Endometrial microvascular endothelial cells (primary cell): ENCODE data around the gene PRIM2. TPM values are rescaled to one million over a fixed set of nuclear protein-coding genes. Genes with fewer than 3 reads are reported as not detected.
"Not testable (repeated sequence)": the region's sequence is repeated elsewhere in the genome, so short reads cannot be mapped to it uniquely, and the experiment has no call there.

ENCODE experiments used
- in situ Hi-C: cut with HindIII; loops from 2 replicates; pipeline ENCODE4 v1.10.0; 2017; ENCODE audit warnings: low sequenced_read_pairs, low pct_unique_long_range_greater_than_20kb; ENCODE audit errors: inconsistent ontology term
- total RNA-seq: library from RNA; depleted of rRNA; stranded (reverse); fragments of >200 nt; gene quantifications from one replicate; pipeline ENCODE4 v1.2.3, GENCODE V29; 2015; ENCODE audit errors: inconsistent ontology term

PRIM2 gene
- total RNA-seq, 1 donor from 2014 or later, result 25.2 TPM

GRCh38 chr6:57432919-57433684, 115.7 kb downstream of the PRIM2 start:
- in situ Hi-C loops, result no loop called here

DNA sequence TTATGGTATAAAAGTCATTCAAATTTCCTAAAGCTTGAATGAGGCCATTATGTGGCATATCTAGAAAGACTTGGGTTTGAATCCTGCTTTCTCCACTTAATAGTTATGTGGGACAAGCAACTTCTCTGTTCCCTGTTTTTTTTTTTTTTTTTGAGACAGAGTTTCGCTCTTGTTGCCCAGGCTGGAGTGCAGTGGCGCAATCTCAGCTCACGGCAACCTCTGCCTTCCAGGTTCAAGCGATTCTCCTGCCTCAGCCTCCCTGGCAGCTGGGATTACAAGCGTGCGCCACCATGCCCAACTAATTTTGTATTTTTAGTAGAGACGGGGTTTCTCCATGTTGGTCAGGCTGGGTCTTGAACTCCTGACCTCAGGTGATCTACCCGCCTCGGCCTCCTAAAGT, 116.4 kb downstream of the PRIM2 start:
- in situ Hi-C loops, result not testable (repeated sequence)

DNA sequence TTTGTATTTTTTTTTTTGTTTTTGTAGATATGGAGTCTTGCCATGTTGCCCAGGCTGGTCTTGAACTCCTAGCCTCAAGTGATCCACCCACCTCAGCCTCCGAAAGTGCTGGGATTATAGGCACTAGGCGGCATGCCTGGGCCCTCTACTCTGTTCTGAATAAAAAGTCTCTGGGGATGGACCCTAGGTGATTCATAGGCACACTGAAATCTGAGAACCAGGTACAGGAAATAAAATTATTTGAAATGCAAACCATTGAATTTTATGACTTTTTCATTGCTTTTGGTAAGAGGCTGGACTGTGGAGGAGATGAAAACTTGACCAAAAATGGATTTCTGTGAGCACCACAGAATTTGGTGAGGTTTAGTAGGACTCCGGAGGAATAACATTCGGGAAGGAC, 117.5 kb downstream of the PRIM2 start:
- in situ Hi-C loops, result no loop called here

DNA sequence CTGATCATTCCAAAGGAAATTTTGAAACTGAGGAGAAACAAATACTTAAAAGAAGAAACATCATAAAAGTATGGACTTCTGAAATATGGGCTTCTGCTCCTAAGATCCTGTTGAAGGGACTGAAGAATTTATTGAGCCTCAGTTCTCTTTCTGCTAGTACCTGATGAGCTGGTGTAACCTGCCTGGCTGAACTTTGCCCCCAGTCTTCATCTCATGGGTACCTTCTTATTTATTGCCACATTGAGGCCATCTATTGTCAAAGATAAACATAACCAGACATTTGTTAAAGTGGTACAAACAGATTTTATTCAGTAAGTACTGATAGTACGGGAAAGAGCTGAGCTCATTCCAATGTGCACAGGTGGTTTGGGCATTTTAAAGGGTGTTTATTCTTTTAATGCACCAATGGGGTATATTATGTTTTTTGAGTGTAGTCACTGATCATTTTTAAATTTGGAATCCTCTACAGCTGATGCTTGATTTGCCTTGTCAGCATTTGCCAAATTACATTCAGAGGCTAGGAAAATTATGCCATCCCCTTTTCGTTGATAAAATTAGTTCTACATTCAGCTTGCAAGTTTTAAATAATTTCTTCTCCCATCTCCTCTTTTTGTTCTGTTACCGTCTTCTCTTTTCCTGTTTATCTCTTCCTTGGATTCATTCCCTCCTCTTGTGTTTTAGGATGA, 118.2 kb downstream of the PRIM2 start:
- in situ Hi-C loops, result no loop called here

- in situ Hi-C loops, result not testable (repeated sequence)
Measured at GRCh38 chr6:57440735-57441134, 123.3 kb downstream of the PRIM2 start.

GRCh38 chr6:57442133-57442532, 124.7 kb downstream of the PRIM2 start:
- in situ Hi-C loops, result not testable (repeated sequence)

GRCh38 chr6:57443181-57443580, 125.8 kb downstream of the PRIM2 start:
- in situ Hi-C loops, result not testable (repeated sequence)

DNA sequence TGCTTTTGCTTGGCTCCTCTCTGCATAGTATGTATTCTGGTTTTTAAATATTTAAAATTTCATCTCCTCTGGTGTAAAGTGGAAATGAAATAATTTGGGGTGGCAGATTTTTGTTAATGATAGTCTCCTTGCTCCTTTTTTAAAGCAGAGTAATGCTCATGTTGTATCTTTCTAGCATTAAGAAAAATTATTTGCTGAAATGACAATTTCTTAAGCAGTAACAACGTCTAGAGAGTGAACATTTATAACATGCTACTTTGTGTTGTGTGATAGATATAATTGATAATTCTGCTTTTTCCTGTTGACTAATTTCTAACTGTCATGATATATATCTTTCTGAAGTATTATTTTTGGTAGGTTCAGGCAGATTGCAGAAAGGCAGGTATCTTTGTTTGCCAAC, 127.4 kb downstream of the PRIM2 start:
- in situ Hi-C loops, result not testable (repeated sequence)

GRCh38 chr6:57445379-57445778, 127.9 kb downstream of the PRIM2 start:
- in situ Hi-C loops, result not testable (repeated sequence)

DNA sequence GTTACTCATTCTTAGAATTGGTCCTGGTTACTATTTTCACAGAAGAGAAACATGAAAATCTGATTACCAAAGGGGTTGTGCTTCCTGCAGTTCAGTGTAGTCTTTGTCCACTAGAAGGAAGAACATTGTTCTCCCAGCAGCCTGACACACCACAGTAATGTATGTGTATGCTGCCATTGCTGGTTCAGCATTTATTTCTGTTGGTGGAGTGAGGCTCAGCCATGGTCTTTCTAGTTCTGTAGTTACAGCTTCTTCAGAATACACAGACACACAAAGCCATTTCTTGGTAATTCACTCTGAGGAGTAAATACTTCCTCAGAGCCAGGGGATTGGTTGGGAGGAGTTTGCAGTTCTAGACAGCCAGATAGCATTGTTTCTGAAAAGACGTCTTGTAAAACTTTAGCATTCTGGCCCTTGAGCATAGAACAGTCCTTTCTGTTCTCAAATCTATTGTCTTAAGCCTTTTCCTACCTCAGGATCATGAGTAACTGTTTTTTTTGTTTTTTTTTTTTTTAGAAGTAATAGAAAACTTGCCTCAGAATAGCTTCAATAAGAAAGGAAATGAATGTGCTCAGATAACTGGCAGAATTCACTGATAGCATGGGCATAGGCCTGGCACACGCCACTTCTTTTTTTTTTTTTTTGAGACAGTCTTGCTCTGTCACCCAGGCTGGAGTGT, 128.5 kb downstream of the PRIM2 start:
- in situ Hi-C loops, result not testable (repeated sequence)

GRCh38 chr6:57449496-57450066, 132.2 kb downstream of the PRIM2 start:
- in situ Hi-C loops, result not testable (repeated sequence)

DNA sequence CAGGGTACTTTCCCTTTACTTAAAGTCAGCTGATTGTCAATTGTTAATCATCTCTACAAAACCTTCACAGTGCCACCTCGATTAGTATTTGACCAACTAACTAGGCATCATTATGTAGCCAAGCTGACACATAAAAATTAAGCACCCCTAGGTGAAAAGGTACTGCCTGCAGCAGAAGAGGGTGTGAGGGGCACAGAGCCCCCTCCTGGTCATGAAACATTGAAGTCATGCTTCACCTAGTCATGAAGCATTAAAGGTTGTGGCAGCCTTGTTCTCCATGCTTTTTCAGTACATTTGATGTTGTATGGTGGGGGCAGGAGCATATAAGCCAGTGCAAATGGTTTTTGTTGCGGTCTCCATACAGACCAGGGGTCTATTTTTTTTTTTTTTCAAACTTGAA, 142.4 kb downstream of the PRIM2 start:
- in situ Hi-C loops, result not testable (repeated sequence)

DNA sequence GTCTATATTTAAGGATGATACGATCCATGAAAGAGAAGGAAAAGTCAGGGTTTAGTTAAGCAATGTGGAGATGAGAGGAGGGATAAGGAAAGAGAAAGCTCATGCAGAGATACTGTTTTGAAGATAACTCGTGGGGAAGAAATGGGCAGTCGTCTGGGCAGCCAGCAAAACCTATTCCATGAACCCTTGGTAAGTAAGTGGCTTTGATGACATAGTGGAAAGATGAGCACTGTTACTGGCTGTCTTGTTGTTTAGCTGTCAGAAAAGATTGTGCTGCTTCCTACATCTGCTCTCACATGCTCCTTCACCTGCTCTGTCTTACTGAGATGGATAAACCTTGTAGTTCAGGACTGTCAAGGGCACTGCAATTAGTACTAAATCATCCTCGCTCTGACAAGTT, 143.6 kb downstream of the PRIM2 start:
- in situ Hi-C loops, result not testable (repeated sequence)

DNA sequence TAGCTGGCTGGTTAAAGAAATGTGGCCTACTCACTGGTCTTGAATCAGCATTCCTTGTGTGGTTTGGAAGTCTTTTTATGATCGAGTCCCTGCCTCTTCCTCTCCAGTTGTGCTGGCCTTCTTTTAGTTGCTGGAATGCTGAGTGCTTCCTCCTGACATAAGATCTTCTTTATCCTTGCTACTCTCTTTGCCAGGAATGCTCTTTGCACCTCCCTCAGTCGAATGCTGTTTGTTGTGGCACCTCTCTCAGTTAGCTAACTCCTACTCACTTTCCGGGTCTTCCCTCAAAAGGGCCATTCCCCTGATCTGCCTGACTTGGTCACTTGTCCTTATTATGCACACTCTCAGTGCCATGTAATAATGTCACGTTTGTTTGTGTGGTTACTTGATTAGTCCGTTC, 146.4 kb downstream of the PRIM2 start:
- in situ Hi-C loops, result not testable (repeated sequence)

- in situ Hi-C loops, result not testable (repeated sequence)
Measured at GRCh38 chr6:57465968-57466367, 148.5 kb downstream of the PRIM2 start.

DNA sequence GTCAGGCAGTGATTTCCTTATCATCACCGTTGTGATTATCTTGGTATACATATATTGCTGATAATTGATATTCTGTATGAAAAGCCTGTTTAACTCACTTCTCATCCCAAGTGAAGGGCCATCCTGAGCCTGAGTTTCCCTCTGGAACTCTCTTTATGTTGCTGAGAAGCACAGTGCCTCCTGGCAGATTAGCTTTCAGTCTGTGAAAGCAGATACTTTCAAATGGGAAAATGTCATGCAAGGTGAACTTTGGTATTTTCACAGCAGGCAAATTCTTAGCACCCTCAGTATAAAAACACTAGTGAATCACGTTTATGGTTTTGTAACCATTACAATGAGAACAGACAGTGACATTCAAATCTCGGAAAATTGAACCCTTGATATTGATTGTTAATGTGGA, 151.6 kb downstream of the PRIM2 start:
- in situ Hi-C loops, result no loop called here

DNA sequence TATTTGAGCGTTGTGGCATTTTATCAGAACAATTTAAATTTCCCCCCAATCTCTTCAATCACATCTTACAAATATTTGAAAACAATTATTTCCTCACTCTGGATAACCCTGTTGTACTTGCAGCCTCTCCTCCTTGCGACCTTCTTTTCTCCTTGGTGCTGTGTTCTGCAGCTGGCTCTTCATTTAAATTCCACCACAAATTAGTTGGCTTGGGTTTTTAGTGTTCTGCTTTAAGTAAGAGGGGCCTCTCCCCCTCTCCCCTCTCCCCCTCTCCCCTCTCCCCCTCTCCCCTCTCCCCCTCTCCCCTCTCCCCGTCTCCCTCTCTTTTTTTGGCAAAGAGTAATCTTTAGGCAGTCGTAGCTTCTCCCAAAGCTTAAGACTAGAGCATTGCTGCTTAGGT, 152.7 kb downstream of the PRIM2 start:
- in situ Hi-C loops, result not testable (repeated sequence)

GRCh38 chr6:57471314-57471864, 154.0 kb downstream of the PRIM2 start:
- in situ Hi-C loops, result not testable (repeated sequence)

- in situ Hi-C loops, result not testable (repeated sequence)
Measured at GRCh38 chr6:57472861-57473362, 155.5 kb downstream of the PRIM2 start.
